Fibroblast of skin of left biceps (primary cell): ENCODE data around the gene SNTG2.
"Not testable (repeated sequence)": the region's sequence is repeated elsewhere in the genome, so short reads cannot be mapped to it uniquely, and the experiment has no call there.

Experiments
- DNase-seq, 2 experiments: peaks; one replicate each; pipeline ENCODE4 v3.0.0-alpha.2; 2013; ENCODE audit warnings: low read depth in 2 of 2

Gene SNTG2

GRCh38 chr2:1053786-1054185 is 103.1 kb downstream of the SNTG2 start:
- no peak for DNase-seq

DNA sequence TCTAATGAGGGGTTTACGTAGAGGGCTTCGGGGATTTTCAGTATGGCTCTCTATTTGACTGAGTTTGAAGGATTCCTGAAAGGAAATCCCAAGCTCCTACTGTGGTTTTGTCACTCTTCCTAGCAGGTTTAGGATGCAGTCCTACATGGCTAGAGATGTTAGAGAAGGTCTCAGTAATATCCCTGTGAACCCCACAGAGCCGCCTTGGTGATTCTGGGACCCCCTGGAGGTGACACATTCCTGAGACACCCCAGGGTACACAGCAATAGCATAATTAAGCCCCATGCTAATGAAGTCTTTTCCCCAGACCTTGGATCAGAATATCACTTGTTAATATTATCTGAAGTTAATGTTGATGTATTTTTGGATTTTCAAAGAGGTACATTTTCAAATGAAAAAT is 103.8 kb downstream of the SNTG2 start:
- DNase-seq: no peak

DNA sequence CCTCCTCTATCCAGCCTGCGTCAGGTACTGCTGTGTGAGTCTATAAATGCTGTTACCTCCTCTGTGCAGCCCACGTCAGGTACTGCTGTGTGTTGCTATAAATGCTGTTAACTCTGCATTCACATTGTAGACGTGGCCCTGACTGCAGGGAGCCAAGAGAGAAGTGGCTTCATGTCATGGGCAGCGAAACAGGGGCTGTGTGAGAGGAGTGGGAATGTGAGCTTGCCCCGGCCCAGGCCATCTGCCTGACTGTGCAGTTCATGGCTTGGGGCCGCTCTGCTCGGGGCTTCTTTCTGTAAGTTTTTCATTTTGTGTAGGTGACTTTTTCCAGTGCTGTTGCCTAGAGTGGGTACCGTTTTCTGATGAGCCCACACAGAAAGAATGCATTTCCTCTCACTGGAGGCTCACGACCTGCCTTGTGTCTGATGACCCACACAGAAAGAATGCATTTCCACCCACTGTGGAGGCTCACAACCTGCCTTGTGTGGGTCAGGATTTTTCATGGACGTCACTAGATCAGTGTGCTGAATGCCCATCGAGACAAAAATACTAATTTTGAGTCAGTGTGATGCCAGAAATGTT is 104.5 kb downstream of the SNTG2 start:
- peak; percentile 48 to 52 for DNase-seq

DNA sequence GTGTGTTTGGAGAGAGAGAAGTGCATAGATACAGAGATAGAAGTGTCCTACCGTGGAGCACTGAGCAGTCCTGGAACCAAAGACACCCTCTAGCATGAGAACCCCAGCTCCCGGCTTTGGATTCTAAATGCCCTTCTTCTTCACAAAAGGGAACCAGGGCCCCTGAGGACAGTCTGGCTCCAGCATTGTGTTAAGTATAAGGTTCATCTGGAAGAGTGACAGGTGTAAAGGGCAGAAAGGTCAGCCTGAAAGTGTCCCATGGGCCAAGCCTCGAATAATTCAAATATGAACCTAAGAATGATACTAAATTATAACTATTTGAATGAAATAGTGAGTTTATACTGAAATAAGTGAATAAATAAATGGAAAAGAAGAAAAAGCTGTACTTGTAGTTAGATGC is 109.7 kb downstream of the SNTG2 start:
- no peak for DNase-seq

DNA sequence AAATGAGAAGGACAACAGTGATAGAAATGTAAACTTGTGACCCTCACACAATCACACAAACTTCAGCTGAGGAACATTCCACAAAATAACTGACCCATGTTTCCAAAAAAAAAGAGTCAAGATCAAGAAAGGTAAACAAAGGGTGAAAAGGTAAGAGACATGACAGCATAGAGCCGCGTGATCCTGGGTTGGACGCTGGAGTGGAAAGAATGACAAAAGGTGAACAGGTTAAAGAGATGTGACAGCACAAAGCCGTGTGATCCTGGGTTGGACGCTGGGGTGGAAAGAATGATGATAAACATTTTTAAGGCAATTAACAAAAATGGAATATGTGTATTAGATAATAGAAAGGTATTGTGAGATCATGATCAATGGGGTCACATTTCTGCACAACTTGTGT is 110.3 kb downstream of the SNTG2 start:
- no peak for DNase-seq

DNA sequence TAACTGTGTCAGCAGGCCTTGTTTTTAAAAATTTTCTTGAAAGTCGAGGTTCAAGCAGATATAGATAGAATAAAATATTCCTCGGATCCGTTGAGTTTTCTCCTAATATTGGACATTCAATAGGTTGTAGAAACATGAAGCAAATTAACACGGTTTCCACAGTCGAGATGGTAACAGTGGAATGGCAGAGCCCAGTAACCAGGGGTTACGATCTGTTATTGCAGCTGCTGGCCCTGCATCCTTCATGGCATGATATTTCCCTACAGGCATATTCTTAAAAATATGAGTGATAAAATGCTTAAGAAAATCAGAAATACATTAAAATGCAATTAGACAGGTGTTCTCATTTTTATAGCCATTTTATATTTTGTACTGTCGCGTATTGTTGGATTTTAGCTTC is 117.6 kb downstream of the SNTG2 start:
- DNase-seq: no peak

GRCh38 chr2:1068822-1069221 is 118.2 kb downstream of the SNTG2 start:
- DNase-seq: no peak

DNA sequence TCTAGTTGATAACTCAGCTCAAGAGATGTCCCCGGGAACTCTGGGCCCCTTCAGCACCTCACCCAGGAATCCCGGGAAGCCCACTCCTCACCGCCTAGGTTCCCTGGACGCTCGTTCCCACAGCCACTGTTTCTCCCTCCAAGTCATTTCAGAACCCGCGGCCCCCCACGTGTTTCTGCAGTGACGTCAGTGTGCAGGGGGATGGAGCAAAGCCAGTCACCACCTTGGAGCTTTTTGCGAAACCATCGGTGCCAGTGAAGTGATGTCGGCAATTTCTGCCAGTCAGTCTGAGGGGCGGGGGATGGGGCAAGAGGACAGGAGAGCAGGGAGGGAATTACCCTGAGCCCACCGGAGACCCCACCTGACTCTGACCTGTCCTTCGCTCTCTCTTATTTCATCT is 119.2 kb downstream of the SNTG2 start:
- no peak for DNase-seq

DNA sequence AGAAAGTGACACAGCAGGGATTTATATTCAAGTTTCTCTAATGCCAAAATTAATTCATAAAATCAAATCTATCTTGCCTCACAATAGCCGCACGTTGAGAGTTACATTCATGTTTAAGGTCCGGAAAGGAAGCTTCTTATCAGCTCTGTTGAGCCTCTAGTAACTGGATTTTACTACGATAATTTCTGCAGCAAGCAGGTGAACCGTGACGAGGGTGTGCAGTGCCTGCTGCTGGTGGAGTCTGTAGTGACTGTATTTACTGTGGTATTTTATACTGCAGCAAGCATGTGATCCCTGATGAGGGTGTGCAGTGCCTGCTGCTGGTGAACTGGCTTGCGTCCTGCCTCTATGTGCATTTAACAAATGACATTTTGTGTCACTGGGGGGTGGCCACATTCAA is 120.0 kb downstream of the SNTG2 start:
- no peak for DNase-seq

DNA sequence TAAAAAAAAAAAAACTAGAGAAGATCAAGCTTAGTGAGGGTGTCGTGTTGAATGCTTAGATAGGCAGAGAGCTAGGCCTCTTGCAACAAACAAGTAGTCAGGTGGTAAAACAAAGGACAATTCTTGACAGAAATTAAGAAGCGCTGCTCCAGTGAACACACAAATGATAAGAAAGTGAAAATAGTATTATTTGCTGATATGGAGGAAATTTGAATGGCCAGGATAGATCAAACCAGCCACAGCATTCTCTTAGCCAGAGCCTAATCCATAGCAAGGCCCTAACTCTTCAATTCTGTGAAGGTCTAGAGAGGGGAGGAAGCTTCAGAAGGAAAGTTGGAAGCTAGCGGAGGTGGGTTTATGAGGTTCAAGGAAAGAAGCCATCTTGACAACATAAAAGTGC is 121.0 kb downstream of the SNTG2 start:
- DNase-seq: no peak

GRCh38 chr2:1072250-1072649 is 121.6 kb downstream of the SNTG2 start:
- DNase-seq: no peak

DNA sequence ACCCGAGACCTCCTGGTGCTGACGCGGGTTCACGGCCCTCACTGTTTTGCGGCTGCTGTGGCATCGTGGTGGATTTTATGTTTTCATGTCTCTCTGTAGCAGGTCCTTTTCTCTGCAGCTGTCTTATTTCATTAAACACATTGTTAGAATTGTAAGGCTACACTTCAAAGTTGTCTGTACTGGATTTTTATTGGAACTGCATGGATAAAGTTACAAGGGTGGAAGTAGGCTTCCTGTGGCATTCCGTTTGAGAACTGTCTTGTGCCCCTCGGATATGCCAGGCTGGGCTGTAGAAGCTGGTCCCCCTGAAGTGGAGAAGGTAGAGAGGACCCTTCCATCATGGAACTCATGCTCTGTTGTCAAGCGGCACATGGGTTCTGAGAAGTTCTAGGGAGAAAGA is 127.3 kb downstream of the SNTG2 start:
- DNase-seq: no peak

DNA sequence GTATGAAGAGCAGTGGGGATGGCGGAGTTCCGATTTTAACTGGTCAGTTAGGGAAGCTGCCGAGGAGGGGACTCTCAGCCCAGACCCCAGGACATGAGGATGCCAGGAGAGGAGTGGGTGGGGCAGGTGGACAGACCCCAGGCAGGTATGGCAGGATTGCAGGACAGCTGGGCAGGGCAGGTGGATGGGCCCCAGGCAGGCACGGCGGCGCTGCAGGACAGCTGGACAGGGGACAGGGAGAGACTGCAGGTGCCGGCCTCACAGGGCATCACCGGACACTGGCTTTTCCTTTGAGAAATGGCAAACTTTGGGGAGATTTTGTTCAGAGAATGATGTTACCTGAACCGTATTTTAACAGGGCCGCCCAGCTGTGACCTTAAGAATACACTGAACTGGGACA is 127.7 kb downstream of the SNTG2 start:
- DNase-seq: no peak

GRCh38 chr2:1079873-1080799 is 129.5 kb downstream of the SNTG2 start:
- no peak for DNase-seq

- peak in 1 of 2 experiments; percentile 5 for DNase-seq
Observed at GRCh38 chr2:1081451-1082225, 131.0 kb downstream of the SNTG2 start.

GRCh38 chr2:1082456-1083205 is 132.0 kb downstream of the SNTG2 start:
- no peak for DNase-seq

- DNase-seq: no peak
Observed at GRCh38 chr2:1088192-1088860, 137.7 kb downstream of the SNTG2 start.

DNA sequence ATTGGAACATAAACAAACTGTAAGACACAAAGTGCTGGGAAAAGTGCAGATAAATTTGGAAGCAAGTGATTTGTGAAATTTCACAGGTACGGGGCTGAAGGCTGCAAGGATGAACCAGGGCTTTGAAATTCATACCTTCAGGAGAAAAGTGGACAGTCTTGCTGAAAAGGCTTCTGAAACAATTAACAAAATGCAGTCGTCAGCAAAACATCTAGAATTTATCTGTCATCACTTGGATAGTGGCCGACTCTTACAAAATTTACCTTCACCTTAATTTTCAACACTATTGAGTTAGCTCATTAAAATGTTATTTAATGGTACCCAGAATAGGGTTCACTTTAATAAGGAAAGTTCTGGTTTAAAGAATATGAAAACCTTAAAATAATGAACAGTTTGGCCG is 138.3 kb downstream of the SNTG2 start:
- DNase-seq: no peak

GRCh38 chr2:1091895-1092585 is 141.4 kb downstream of the SNTG2 start:
- no peak for DNase-seq

- not testable (repeated sequence) for DNase-seq
Observed at GRCh38 chr2:1093668-1094067, 143.0 kb downstream of the SNTG2 start.

DNA sequence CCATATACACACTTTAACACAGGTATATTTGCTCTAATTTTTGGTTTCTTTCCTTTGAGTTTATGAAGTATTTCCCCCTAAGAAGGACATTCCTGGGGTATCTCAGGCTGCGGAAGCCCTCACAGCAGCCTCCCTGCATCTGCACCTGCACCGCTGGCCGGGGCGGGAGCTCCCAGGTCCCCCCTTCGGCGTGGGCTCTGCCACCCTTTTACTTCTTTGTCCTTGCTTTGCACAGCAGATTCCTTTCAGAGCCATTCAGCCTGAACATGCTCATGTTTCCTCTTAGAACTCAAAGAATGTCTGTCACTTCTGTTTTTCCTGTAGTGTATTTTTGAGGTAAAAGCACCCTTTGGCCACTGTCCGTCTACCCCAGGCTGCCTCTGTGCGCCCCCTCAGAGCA is 146.5 kb downstream of the SNTG2 start:
- no peak for DNase-seq
